ENCODE results near the gene ARX.

Gene ARX

DNA sequence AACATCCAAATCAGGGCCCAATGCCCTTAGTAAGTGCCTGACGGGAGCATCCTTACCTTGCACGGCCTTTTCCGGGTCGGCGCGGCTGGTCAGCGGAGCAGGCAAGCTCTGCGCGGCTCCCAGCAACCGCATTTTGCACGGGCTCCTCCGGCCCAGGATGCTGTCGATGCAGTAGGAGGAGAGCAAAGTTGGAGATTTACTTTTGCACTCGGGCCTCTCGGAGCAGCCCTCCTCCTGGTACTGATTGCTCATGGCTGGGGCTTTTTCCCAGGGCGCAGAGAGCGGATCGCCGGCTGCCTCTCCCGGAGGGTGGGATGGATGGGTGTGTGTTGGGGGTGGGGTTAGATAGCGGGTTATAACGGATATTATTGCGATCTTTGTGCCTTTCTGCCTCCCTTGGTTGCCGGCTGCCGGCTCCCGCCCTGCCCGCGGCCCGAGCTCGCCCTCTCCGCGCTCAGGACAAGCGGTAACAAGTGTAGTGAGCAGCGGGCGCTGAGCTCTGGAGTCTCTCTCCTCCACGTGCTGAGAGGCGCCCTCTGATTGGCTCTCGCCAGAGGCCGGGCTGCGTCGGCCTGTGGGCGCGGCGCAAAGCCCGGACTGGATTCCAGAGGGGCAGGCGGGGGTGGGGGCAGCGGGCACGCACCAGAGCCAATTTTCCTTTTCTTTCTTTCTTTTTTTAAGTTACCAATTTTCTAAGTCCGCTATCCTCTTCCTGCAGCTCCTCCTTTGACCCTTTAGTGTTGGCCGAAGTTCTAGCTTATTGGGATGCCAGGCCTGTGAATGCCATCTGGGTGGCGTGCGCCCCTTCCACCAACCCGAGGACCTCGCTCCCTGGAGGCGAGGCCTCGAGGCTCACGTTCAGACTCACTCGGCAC lies at the start of gene ARX:
TSS of gene ARX (minus strand) at position 480 of the 875 bp plus-strand sequence. CDS start at position 252, 228 bp downstream.
- Histone ChIP-seq H3K9ac (ENCODE audit: low read length) (no peak within 1 kb of the TSS), H3K9me3 (ENCODE audit: control insufficient read depth, low read length) (no peaks in the 10 kb centered on the region), H3K27me3 (ENCODE audit: control insufficient read depth, insufficient read depth, low read length) (peaks cover 88% of the 10 kb centered on the region), H3K4me3 (ENCODE audit: low read length) (no peak within 1 kb of the TSS), H3K4me1 (ENCODE audit: control insufficient read depth, insufficient read depth, low read length) (peaks cover 6% of the 10 kb centered on the region), H3K36me3 (ENCODE audit: control insufficient read depth, insufficient read depth, low read length) (no peaks in the 10 kb centered on the region)

DNA sequence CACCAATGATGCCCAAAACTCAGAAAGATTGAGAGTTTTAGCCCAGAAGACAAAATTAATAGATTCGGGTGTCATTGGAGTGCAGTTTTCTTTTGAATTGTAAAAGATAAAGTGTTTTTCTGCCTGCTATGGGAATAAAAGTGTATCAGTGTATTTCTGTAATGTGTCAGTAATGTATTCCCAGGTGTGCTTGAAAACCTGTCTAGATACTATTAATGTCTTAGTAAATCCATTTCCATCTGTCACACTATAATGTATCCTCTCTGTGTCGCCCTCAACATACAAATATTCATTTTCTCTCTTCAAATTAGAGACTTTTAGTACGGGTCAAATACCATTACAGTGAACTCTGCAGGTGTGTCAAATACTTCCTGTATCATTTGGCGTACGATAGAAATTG lies 43.5 kb upstream of the ARX start:
- H3K9ac ChIP-seq (ENCODE audit: low read length): no peak overlapping the region
- no peak overlapping the region for H3K4me3 ChIP-seq (ENCODE audit: low read length)
- H3K4me1 ChIP-seq (ENCODE audit: control insufficient read depth, insufficient read depth, low read length): no peaks in the 10 kb centered on the region
- H3K36me3 ChIP-seq (ENCODE audit: control insufficient read depth, insufficient read depth, low read length): no peaks in the 10 kb centered on the region
- H3K27me3 ChIP-seq (ENCODE audit: control insufficient read depth, insufficient read depth, low read length): no peaks in the 10 kb centered on the region
- no peaks in the 10 kb centered on the region for H3K9me3 ChIP-seq (ENCODE audit: control insufficient read depth, low read length)

DNA sequence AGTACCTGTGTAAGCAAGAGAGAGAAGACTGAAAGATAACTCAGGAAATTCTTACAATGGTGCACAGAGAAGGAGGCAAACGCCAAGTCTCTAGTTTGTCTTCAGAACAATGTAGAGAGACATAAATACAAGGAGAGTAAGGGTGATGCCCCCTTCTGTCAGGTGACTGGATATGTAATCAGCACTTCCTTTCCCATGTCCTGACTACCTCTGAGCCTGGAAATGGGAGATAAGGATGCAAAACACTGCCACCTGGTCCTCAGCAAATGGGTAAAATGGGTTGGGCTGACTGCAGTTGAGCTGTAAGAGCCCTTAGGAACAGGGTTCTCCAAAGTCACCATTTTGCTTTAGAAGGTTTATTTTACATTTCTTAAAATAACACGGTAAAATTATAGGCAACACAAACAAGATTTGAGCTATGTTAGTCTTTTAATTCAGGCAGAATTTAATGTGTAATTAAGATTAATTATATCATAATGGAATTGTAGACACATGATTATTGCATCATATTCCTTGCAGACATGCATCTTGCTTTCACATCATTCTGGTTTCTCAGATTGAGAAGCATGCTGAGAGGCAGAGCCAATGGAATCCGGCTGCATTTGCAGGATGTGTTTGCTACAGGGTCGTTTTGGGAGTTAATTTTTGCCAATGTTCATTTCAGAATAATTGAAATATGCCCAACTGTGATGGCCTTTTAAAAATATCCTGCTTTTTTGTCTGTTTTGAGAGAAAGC lies 37.2 kb upstream of the ARX start:
- no peaks in the 10 kb centered on the region for H3K36me3 ChIP-seq (ENCODE audit: control insufficient read depth, insufficient read depth, low read length)
- H3K4me1 ChIP-seq (ENCODE audit: control insufficient read depth, insufficient read depth, low read length): no peaks in the 10 kb centered on the region
- no peaks in the 10 kb centered on the region for H3K9me3 ChIP-seq (ENCODE audit: control insufficient read depth, low read length)
- H3K4me3 ChIP-seq (ENCODE audit: low read length): no peak overlapping the region
- no peaks in the 10 kb centered on the region for H3K27me3 ChIP-seq (ENCODE audit: control insufficient read depth, insufficient read depth, low read length)
- H3K9ac ChIP-seq (ENCODE audit: low read length): no peak overlapping the region

DNA sequence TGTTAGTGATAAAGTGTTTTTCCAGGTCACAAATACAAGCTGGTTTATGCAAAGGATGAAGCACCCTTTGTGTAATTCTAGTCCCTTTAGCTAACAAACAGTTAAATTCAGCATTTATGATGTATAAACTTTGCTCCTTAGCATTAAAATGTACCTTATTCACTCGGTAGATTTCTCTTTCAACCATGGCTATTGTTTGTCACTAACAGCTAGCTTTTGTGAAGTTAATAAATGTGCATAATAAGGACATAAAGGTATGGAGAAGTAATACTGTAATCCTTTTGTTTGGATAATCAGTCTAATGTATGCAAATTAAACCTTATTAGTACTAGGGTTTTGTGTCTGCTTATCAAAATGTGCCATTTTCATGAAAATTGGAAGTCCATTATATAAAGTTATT lies 34.2 kb upstream of the ARX start:
- Histone ChIP-seq H3K9ac (ENCODE audit: low read length) (no peak overlapping the region), H3K36me3 (ENCODE audit: control insufficient read depth, insufficient read depth, low read length) (no peaks in the 10 kb centered on the region), H3K4me1 (ENCODE audit: control insufficient read depth, insufficient read depth, low read length) (no peaks in the 10 kb centered on the region), H3K27me3 (ENCODE audit: control insufficient read depth, insufficient read depth, low read length) (no peaks in the 10 kb centered on the region), H3K9me3 (ENCODE audit: control insufficient read depth, low read length) (no peaks in the 10 kb centered on the region), H3K4me3 (ENCODE audit: low read length) (no peak overlapping the region)

DNA sequence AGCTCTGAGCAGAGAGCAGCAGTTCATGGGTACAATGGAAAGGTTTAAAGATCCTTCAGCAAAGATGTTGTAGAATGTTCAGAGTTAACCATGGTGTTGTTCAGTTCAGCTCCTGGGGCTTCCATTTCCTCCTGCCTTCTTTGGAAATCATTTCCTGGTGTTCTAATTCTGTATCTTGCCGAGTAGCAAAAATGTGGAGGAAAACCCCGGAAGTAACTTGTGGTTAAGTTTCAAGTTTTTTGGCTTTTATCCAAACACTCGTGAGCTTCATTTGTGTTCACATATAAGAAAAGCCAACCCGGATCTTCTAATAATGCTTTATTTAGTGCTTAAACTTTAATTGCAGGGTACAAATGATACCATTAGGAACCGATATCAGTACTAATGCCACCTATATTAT lies 33.6 kb upstream of the ARX start:
- no peak overlapping the region for H3K9ac ChIP-seq (ENCODE audit: low read length)
- no peak overlapping the region for H3K4me3 ChIP-seq (ENCODE audit: low read length)
- no peaks in the 10 kb centered on the region for H3K36me3 ChIP-seq (ENCODE audit: control insufficient read depth, insufficient read depth, low read length)
- H3K9me3 ChIP-seq (ENCODE audit: control insufficient read depth, low read length): no peaks in the 10 kb centered on the region
- no peaks in the 10 kb centered on the region for H3K27me3 ChIP-seq (ENCODE audit: control insufficient read depth, insufficient read depth, low read length)
- no peaks in the 10 kb centered on the region for H3K4me1 ChIP-seq (ENCODE audit: control insufficient read depth, insufficient read depth, low read length)

DNA sequence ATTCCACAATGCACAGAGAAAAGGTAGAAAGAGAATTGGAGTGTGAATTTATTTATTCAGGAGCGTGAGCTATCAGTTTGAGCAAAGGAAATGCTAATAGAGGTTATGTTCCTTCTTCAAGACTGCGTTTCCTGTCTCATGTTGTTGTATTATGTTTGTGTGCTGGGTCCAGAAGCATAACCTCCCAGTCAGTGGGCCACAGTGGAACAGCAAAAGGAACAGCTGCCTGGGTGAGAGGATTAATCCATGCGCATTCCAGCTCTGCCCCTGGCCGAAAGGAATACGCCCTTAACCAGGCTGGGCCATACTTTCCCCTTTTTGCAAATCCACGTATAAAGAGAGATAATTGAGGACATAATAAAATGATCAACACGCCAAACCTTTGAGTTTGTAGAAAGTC lies 32.4 kb upstream of the ARX start:
- Histone ChIP-seq H3K4me3 (ENCODE audit: low read length) (no peak overlapping the region), H3K27me3 (ENCODE audit: control insufficient read depth, insufficient read depth, low read length) (no peaks in the 10 kb centered on the region), H3K36me3 (ENCODE audit: control insufficient read depth, insufficient read depth, low read length) (no peaks in the 10 kb centered on the region), H3K9me3 (ENCODE audit: control insufficient read depth, low read length) (no peaks in the 10 kb centered on the region), H3K9ac (ENCODE audit: low read length) (no peak overlapping the region), H3K4me1 (ENCODE audit: control insufficient read depth, insufficient read depth, low read length) (no peaks in the 10 kb centered on the region)

DNA sequence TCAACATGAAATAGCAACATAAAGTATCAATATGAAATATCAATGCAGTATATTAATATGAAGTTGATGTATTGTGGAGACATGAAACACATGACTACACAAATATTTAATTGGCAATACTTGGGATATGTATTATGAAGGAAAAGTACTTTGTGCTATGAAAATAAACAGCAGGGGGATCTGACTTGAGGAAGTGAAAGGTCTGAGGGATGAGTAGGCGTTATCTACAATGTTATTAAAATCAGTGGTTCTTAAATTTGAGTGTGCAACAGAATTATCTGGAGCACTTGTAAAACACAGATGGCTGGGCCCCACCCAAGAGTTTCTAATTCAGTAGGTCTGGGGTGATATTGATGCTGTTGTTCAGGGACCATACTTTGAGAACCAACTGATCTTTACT lies 27.4 kb upstream of the ARX start:
- H3K36me3 ChIP-seq (ENCODE audit: control insufficient read depth, insufficient read depth, low read length): no peaks in the 10 kb centered on the region
- no peaks in the 10 kb centered on the region for H3K27me3 ChIP-seq (ENCODE audit: control insufficient read depth, insufficient read depth, low read length)
- no peaks in the 10 kb centered on the region for H3K9me3 ChIP-seq (ENCODE audit: control insufficient read depth, low read length)
- H3K4me1 ChIP-seq (ENCODE audit: control insufficient read depth, insufficient read depth, low read length): no peaks in the 10 kb centered on the region
- no peak overlapping the region for H3K4me3 ChIP-seq (ENCODE audit: low read length)
- H3K9ac ChIP-seq (ENCODE audit: low read length): no peak overlapping the region

DNA sequence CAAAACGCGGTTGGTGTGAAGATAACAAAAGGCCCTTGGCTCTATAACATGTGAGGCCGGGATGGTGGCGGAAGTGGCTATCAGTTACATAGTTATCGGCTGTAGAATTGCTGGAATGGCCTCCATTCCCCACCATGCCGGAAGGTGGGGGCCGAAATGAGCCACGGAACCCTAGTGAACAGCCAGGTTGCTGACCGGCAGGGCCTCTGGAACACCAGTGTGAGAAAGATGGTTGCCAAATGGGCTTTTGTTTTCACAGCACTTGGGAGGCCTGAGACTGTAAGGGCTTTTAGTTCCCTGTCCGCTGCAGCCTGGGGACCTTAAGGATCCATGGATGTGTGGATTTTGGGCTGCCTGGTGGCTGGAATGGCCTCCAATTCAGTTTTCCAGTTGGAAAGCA lies 23.3 kb upstream of the ARX start:
- H3K4me1 ChIP-seq (ENCODE audit: control insufficient read depth, insufficient read depth, low read length): no peaks in the 10 kb centered on the region
- H3K36me3 ChIP-seq (ENCODE audit: control insufficient read depth, insufficient read depth, low read length): no peaks in the 10 kb centered on the region

DNA sequence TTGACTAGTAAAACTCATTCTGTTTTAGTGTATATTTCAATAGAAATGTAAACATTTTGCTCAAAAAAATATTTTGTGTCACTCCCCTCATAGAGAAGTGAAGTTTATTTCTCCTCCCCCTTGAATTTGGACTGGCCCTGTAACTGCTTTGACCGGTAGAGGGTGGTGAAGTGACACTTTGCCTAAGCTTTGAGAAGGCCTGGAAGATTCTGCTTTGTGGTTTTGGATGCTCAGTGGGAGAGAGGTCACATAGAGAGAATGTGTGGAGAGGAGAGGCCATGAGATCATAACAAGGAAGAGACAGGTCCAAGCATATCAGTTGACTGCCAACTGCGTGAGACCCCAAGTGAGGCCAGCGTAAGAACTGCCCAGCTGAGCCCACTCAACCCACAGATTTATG lies 19.1 kb upstream of the ARX start:
- H3K4me1 ChIP-seq (ENCODE audit: control insufficient read depth, insufficient read depth, low read length): no peaks in the 10 kb centered on the region

More for the DNA sequence above, 23.3 kb upstream of the ARX start:
- H3K4me3 ChIP-seq (ENCODE audit: low read length): no peak overlapping the region
- H3K9ac ChIP-seq (ENCODE audit: low read length): no peak overlapping the region
- H3K27me3 ChIP-seq (ENCODE audit: control insufficient read depth, insufficient read depth, low read length): no peaks in the 10 kb centered on the region
- H3K9me3 ChIP-seq (ENCODE audit: control insufficient read depth, low read length): no peaks in the 10 kb centered on the region

DNA sequence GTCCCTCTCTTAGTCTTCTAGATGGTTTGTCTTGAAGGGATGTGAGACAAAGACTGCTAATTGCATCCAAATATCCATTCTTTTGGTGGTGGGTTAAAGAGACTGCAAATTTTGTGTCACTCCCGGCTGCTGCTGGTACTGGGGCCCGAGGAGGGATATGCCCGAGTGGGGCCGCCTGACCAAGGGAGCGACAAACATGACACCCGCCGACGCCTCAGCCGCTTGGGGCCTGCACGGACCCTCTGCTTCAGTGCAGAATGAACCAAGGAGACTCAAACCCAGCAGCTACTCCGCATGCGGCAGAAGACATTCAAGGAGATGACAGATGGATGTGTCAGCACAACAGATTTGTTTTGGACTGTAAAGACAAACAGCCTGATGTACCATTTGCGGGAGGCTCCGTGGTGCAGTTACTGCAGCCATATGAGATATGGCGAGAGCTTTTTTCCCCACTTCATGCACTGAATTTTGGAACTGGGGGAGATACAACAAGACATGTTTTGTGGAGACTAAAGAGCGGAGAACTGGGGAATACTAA lies 13.6 kb upstream of the ARX start:
- H3K4me1 ChIP-seq (ENCODE audit: control insufficient read depth, insufficient read depth, low read length): no peaks in the 10 kb centered on the region
- no peak overlapping the region for H3K4me3 ChIP-seq (ENCODE audit: low read length)
- H3K9ac ChIP-seq (ENCODE audit: low read length): no peak overlapping the region
- peaks cover 2% of the 10 kb centered on the region for H3K27me3 ChIP-seq (ENCODE audit: control insufficient read depth, insufficient read depth, low read length)
- H3K36me3 ChIP-seq (ENCODE audit: control insufficient read depth, insufficient read depth, low read length): no peaks in the 10 kb centered on the region
- no peaks in the 10 kb centered on the region for H3K9me3 ChIP-seq (ENCODE audit: control insufficient read depth, low read length)

More for the DNA sequence above, 19.1 kb upstream of the ARX start:
- no peaks in the 10 kb centered on the region for H3K36me3 ChIP-seq (ENCODE audit: control insufficient read depth, insufficient read depth, low read length)
- H3K9me3 ChIP-seq (ENCODE audit: control insufficient read depth, low read length): no peaks in the 10 kb centered on the region
- H3K27me3 ChIP-seq (ENCODE audit: control insufficient read depth, insufficient read depth, low read length): no peaks in the 10 kb centered on the region
- no peak overlapping the region for H3K4me3 ChIP-seq (ENCODE audit: low read length)
- no peak overlapping the region for H3K9ac ChIP-seq (ENCODE audit: low read length)

DNA sequence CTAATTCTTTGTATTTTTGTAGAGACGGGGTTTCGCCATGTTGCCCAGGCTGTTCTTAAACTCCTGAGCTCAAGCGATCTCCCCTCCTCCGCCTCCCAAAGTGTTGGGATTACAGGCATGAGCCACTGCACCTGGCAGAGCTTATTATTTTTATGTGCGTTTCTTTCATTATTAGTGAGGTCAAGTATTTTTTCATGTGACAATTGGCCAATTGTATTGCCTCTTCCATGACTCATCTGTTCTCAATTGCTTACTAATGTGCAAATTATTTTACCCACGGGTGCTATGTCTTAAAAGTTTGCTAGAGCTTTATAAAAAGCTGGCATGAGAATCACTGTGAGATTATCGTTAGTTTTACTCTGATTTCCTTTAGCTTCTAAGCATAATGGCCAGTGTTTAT lies 13.0 kb upstream of the ARX start:
- H3K4me1 ChIP-seq (ENCODE audit: control insufficient read depth, insufficient read depth, low read length): no peaks in the 10 kb centered on the region
- no peaks in the 10 kb centered on the region for H3K9me3 ChIP-seq (ENCODE audit: control insufficient read depth, low read length)
- H3K4me3 ChIP-seq (ENCODE audit: low read length): no peak overlapping the region
- peaks cover 6% of the 10 kb centered on the region for H3K27me3 ChIP-seq (ENCODE audit: control insufficient read depth, insufficient read depth, low read length)
- no peaks in the 10 kb centered on the region for H3K36me3 ChIP-seq (ENCODE audit: control insufficient read depth, insufficient read depth, low read length)
- H3K9ac ChIP-seq (ENCODE audit: low read length): no peak overlapping the region

DNA sequence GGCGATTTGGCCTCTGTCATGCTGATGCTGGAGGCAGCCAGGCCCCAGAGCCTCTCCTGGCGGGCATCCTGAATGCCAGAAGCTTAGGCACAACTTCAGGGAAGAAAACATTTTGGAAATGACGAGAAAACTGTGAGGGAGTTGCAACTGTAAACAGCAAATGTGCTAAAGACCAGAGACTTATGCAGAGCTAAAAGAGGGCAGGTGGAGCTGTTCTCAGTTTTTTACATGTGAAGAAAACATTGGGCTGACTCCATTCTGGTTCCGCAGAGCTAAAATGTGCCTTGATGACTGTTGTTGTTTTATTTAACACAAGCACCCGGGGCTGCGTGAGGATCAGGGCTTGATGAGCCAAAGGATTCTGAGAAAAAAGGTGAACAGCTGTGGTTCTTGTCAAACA lies 10.8 kb upstream of the ARX start:
- H3K4me1 ChIP-seq (ENCODE audit: control insufficient read depth, insufficient read depth, low read length): no peaks in the 10 kb centered on the region
- no peak overlapping the region for H3K4me3 ChIP-seq (ENCODE audit: low read length)
- no peak overlapping the region for H3K9ac ChIP-seq (ENCODE audit: low read length)
- peaks cover 27% of the 10 kb centered on the region for H3K27me3 ChIP-seq (ENCODE audit: control insufficient read depth, insufficient read depth, low read length)
- no peaks in the 10 kb centered on the region for H3K36me3 ChIP-seq (ENCODE audit: control insufficient read depth, insufficient read depth, low read length)
- no peaks in the 10 kb centered on the region for H3K9me3 ChIP-seq (ENCODE audit: control insufficient read depth, low read length)
